K562 (cell line): ENCODE measurements around the gene TMEM135. TPM values are rescaled to one million over a fixed set of nuclear protein-coding genes. Genes with fewer than 3 reads are reported as not detected.

Source experiments
- ATAC-seq: fragments of 200-7000 bp; cut with Tn5 transposase; 3 replicates; pipeline ENCODE4 v1.9.1; 2020; ENCODE audit warnings: moderate library complexity
- BruUV-seq: library from RNA; stranded (reverse); fragments of 400-500 nt; replicated peaks from 2 replicates; lab custom pipeline; 2021; lab: Mats Ljungman, UMichigan
- CTCF ChIA-PET: fragments of 300-600 bp; formaldehyde crosslinking; extraction: SDS; loops from one replicate; lab custom pipeline; 2021; ENCODE audit warnings: low intra/inter-chr PET ratio; lab: Yijun Ruan, JAX
- POLR2A ChIA-PET: fragments of 300-600, 350-650 bp; sonication (Branson Sonifier 250); formaldehyde crosslinking; extraction: SDS; loops from one replicate; lab custom pipeline; 2021; ENCODE audit warnings: antibody characterized with exemption, inconsistent platforms; lab: Yijun Ruan, JAX
- DNase-seq, 4 experiments: peaks; one replicate each; pipeline versions ENCODE4 v3.0.0 to v3.0.0-alpha.2; 2011 to 2018; ENCODE audit warnings: low spot score in 3 of 4, mixed read lengths in 3 of 4; ENCODE audit errors: extremely low read depth in 1 of 4
- FAIRE-seq: peaks from 2 replicates; lab custom pipeline; 2011; peaks lifted over from hg19 to GRCh38; lab: Jason Lieb, UNC
- H2AFZ ChIP-seq: 2 replicates; pipeline ENCODE4 v1.6.0; 2011; ENCODE audit warnings: low read depth, low read length, control low read depth, inconsistent platforms
- H3K27ac ChIP-seq: fragments of 200-600 bp; 3 replicates; pipeline ENCODE4 v1.8.0; 2011; ENCODE audit warnings: low read depth, mild to moderate bottlenecking, control low read depth, inconsistent platforms, low read length, moderate library complexity, mixed read lengths; ENCODE audit errors: extremely low read depth
- H3K27me3 ChIP-seq, 2 experiments: fragments of 300-600 bp in 1 of 2; 2 replicates in 1 of 2; 3 replicates in 1 of 2; pipeline versions ENCODE4 v1.6.0 to v1.8.0; 2011; ENCODE audit warnings: inconsistent platforms in 2 of 2, low read length in 2 of 2, mild to moderate bottlenecking in 1 of 2, mixed read lengths in 1 of 2, moderate library complexity in 1 of 2; ENCODE audit not compliant: control insufficient read depth in 2 of 2, insufficient read depth in 2 of 2
- H3K36me3 ChIP-seq: fragments of 300-600 bp; 3 replicates; pipeline ENCODE4 v1.8.0; 2011; ENCODE audit warnings: mild to moderate bottlenecking, low read length, inconsistent platforms; ENCODE audit not compliant: control insufficient read depth, insufficient read depth
- H3K4me1 ChIP-seq, 2 experiments: fragments of 200-600 bp in 1 of 2; replicated peaks in 1 of 2; 2 replicates in 1 of 2; 3 replicates in 1 of 2; pipeline versions ENCODE4 v1.5.1 to v1.8.0; 2011; ENCODE audit warnings: inconsistent platforms in 2 of 2, low read length in 2 of 2, mild to moderate bottlenecking in 1 of 2, mixed read lengths in 1 of 2, moderate library complexity in 1 of 2; ENCODE audit not compliant: control insufficient read depth in 2 of 2, insufficient read depth in 2 of 2
- H3K4me2 ChIP-seq: 2 replicates; pipeline ENCODE4 v1.6.1; 2011; ENCODE audit warnings: low read length, control low read depth, inconsistent platforms, mixed read lengths; ENCODE audit not compliant: insufficient read depth
- H3K4me3 ChIP-seq: fragments of 200-600 bp; sonication (generic), shearing (Covaris generic); 2 replicates; pipeline ENCODE4 v1.5.1; 2016; ENCODE audit warnings: control low read depth, inconsistent platforms
- H3K79me2 ChIP-seq: fragments of 200-600 bp; 3 replicates; pipeline ENCODE4 v1.8.0; 2011; ENCODE audit warnings: low read length, inconsistent platforms; ENCODE audit not compliant: control insufficient read depth, insufficient read depth
- H3K9ac ChIP-seq, 2 experiments: 2 replicates each; pipeline versions ENCODE4 v1.6.0 to v1.6.1; 2011; ENCODE audit warnings: low read depth in 2 of 2, low read length in 2 of 2, control low read depth in 1 of 2, inconsistent platforms in 1 of 2, mild to moderate bottlenecking in 1 of 2, mixed read lengths in 1 of 2; ENCODE audit not compliant: insufficient read depth in 1 of 2
- H3K9me1 ChIP-seq: one replicate; pipeline ENCODE4 v1.6.0; 2011; ENCODE audit warnings: inconsistent platforms, mild to moderate bottlenecking, low read length, moderate library complexity; ENCODE audit not compliant: control insufficient read depth, insufficient read depth
- H3K9me3 ChIP-seq: replicated peaks from 2 replicates; pipeline ENCODE4 v1.5.1; 2011; ENCODE audit warnings: low read depth, low read length, inconsistent platforms; ENCODE audit not compliant: control insufficient read depth, insufficient read depth
- H4K20me1 ChIP-seq: replicated peaks from 2 replicates; pipeline ENCODE4 v1.6.1; 2011; ENCODE audit warnings: low read length, inconsistent platforms, mixed read lengths; ENCODE audit not compliant: control insufficient read depth, insufficient read depth
- ARNT ChIP-seq, 2 experiments: fragments of 450-650 bp; IDR thresholded peaks; 2 replicates each; pipeline ENCODE4 v1.6.1; 2016; ENCODE audit warnings: mild to moderate bottlenecking in 1 of 2
- C11orf30 ChIP-seq: fragments of 450-650 bp; IDR thresholded peaks from 2 replicates; pipeline ENCODE4 v1.6.1; 2016; ENCODE audit warnings: low read depth, mild to moderate bottlenecking
- CBX5 ChIP-seq: IDR thresholded peaks from 2 replicates; pipeline ENCODE4 v1.6.1; 2014; ENCODE audit warnings: low read depth, borderline replicate concordance
- CREM ChIP-seq: IDR thresholded peaks from 2 replicates; pipeline ENCODE4 v1.6.1; 2014; ENCODE audit warnings: antibody characterized with exemption, low read depth
- E2F6 ChIP-seq, 2 experiments: IDR thresholded peaks; 2 replicates each; pipeline ENCODE4 v1.6.1; 2011; ENCODE audit warnings: borderline replicate concordance in 1 of 2, control low read depth in 1 of 2, low read depth in 1 of 2, low read length in 1 of 2, mild to moderate bottlenecking in 1 of 2, mixed read lengths in 1 of 2, moderate library complexity in 1 of 2; ENCODE audit not compliant: insufficient read depth in 1 of 2, insufficient read length in 1 of 2, poor library complexity in 1 of 2, severe bottlenecking in 1 of 2; ENCODE audit errors: extremely low read depth in 1 of 2
- ELF4 ChIP-seq: fragments of 450-650 bp; formaldehyde crosslinking; IDR thresholded peaks from 2 replicates; pipeline ENCODE4 v1.4.0; 2022; ENCODE audit warnings: missing genetic modification characterization
- HNRNPL ChIP-seq: fragments of 200-400 bp; formaldehyde crosslinking; IDR thresholded peaks from 2 replicates; pipeline ENCODE4 v1.6.1; 2017; ENCODE audit warnings: low read depth, mild to moderate bottlenecking, low read length
- IRF2 ChIP-seq: sonication (generic); formaldehyde crosslinking; IDR thresholded peaks from 2 replicates; pipeline ENCODE4 v1.8.1; 2022; ENCODE audit warnings: mild to moderate bottlenecking, missing genetic modification reagents
- NFRKB ChIP-seq: fragments of 450-650 bp; IDR thresholded peaks from 2 replicates; pipeline ENCODE4 v1.6.1; 2016; ENCODE audit warnings: low read depth
- RBBP5 ChIP-seq: fragments of 200-600 bp; sonication (generic); IDR thresholded peaks from 2 replicates; pipeline ENCODE4 v1.6.1; 2012; ENCODE audit warnings: borderline replicate concordance, mild to moderate bottlenecking, low read length, control low read depth, inconsistent platforms; ENCODE audit not compliant: insufficient read depth, poor library complexity, severe bottlenecking
- ZFP36 ChIP-seq: fragments of 150-350 bp; IDR thresholded peaks from 2 replicates; pipeline ENCODE4 v1.6.1; 2018; ENCODE audit warnings: low read length, low read depth; ENCODE audit not compliant: partially characterized antibody
- ZNF584 ChIP-seq: fragments of 200-800 bp; sonication (Bioruptor generic); IDR thresholded peaks from 2 replicates; pipeline ENCODE4 v1.6.1; 2016; ENCODE audit warnings: low read depth, mild to moderate bottlenecking, missing genetic modification characterization, missing compliant biosample characterization
- ZNF695 ChIP-seq: fragments of 450-650 bp; formaldehyde crosslinking; IDR thresholded peaks from 2 replicates; pipeline ENCODE4 v1.4.0; 2020; ENCODE audit warnings: mild to moderate bottlenecking, moderate library complexity
- ZNF717 ChIP-seq: fragments of 250-450 bp; sonication (Bioruptor Pico); IDR thresholded peaks from 2 replicates; pipeline ENCODE4 v1.5.0; 2021
- ZZZ3 ChIP-seq: fragments of 450-650 bp; IDR thresholded peaks from 2 replicates; pipeline ENCODE4 v1.6.1; 2016; ENCODE audit warnings: antibody characterized with exemption, mild to moderate bottlenecking, moderate library complexity
- WGBS: fragments of 100-300 bp; shearing (Covaris generic); methylation state at CpG from one replicate; pipeline ENCODE4 v1.1.6; 2016; ENCODE audit warnings: low coverage, mixed read lengths; ENCODE audit not compliant: insufficient coverage; ENCODE audit errors: missing lambda C conversion rate; 5-methylcytosine and 5-hydroxymethylcytosine counted together
- in situ Hi-C: fragments of 300-500 bp; cut with MboI; formaldehyde crosslinking; loops from 4 replicates; pipeline ENCODE4 v1.15.0; 2018; ENCODE audit warnings: inconsistent platforms, mixed read lengths
- intact Hi-C: fragments of 100-400 bp; cut with micrococcal nuclease; formaldehyde crosslinking; loops from 2 replicates; pipeline ENCODE4 v1.14.2; 2022
- polyA plus RNA-seq, 8 experiments: library from polyadenylated mRNA; depleted of rRNA in 4 of 8; stranded (reverse) in 5 of 8; unstranded in 3 of 8; fragments of >200 nt; fragmentation: Nextera tagmentation in 2 of 8; fragmentation: Illumina TruSeq in 1 of 8; extraction: Ambion mirVana in 2 of 8; extraction: Trizol in 1 of 8; gene quantifications; 2 replicates each; pipeline versions ENCODE4 v1.2.1 to v1.2.3, GENCODE V29; 2011 to 2014; ENCODE audit warnings: inconsistent platforms in 1 of 8, missing spikeins in 1 of 8
- total RNA-seq, 7 experiments: library from RNA; depleted of rRNA in 6 of 7; stranded (reverse); fragments of >200 nt in 6 of 7; fragmentation: Illumina TruSeq in 2 of 7; extraction: Trizol in 2 of 7; gene quantifications; 2 replicates each; pipeline versions ENCODE4 v1.2.1 to v1.2.3, GENCODE V29; 2011 to 2021; ENCODE audit warnings: low replicate concordance in 1 of 7

TMEM135 gene
- total and polyA plus RNA-seq, 9 of the 15 experiments (the other 6 are each of a cell fraction or from before 2014, with no cell fraction given) = 17.3 to 53.6 (median 24.9) TPM

- no peak for FAIRE-seq
- intact Hi-C loops (no loop called here), in situ Hi-C loops (no loop called here)
Measured at GRCh38 chr11:87056091-87056490, 18.4 kb downstream of the TMEM135 start.

GRCh38 chr11:87057749-87058148 lies 20.0 kb downstream of the TMEM135 start:
- no TSS peak for BruUV-seq

More at GRCh38 chr11:87056091-87056490, 18.4 kb downstream of the TMEM135 start:
- 91% methylated on average over 3 of the region's 3 CpGs for WGBS
- Histone ChIP-seq H3K9me1 (no peaks in the 10 kb centered on the region), H3K4me2 (no peak overlapping the region), H3K79me2 (peaks cover 32% of the 10 kb centered on the region), H2AFZ (no peak overlapping the region), H3K9me3 (no peaks in the 10 kb centered on the region), H3K4me3 (no peak overlapping the region), H3K36me3 (peaks cover 4% of the 10 kb centered on the region; the same call in 1 of the 3 replicates), H3K27ac (no peak overlapping the region), H4K20me1 (no peaks in the 10 kb centered on the region), H3K9ac (no peak overlapping the region), H3K27me3 (no peaks in the 10 kb centered on the region), H3K4me1 (no peaks in the 10 kb centered on the region; a peak in 1 of 5 replicates)
- TF ChIP-seq ZFP36 (no peak), ZNF717 (CRISPR knock-in tag) (no peak), CREM (no peak), ARNT (IDR thresholded peaks at IDR 0.05) (no peak), C11orf30 (no peak), E2F6 (IDR thresholded peaks at IDR 0.05; ENCODE audit: borderline replicate concordance in 1 of 2, extremely low read depth in 1 of 2, insufficient read depth in 1 of 2, insufficient read length in 1 of 2, low read depth in 1 of 2, low read length in 1 of 2, poor library complexity in 1 of 2, severe bottlenecking in 1 of 2) (no peak), NFRKB (no peak)
- ATAC-seq = no peak
- CTCF ChIA-PET = no interaction called here
- no TSS peak for BruUV-seq
- POLR2A ChIA-PET = no interaction called here
- no peak for DNase-seq

More at GRCh38 chr11:87057749-87058148, 20.0 kb downstream of the TMEM135 start:
- H3K9me1 ChIP-seq = no peaks in the 10 kb centered on the region
- FAIRE-seq = no peak
- DNase-seq = no peak
- H3K36me3 ChIP-seq = peaks cover 4% of the 10 kb centered on the region; the same call in 1 of the 3 replicates
- no peaks in the 10 kb centered on the region for H4K20me1 ChIP-seq
- peak; percentile 38; the same call in 2 of the 3 replicates for ATAC-seq
- H2AFZ ChIP-seq = no peak overlapping the region
- H3K27ac ChIP-seq = no peak overlapping the region
- intact Hi-C loops (no loop called here), in situ Hi-C loops (no loop called here)
- peaks cover 38% of the 10 kb centered on the region for H3K79me2 ChIP-seq
- H3K4me2 ChIP-seq = no peak overlapping the region
- POLR2A ChIA-PET = no interaction called here
- CTCF ChIA-PET = interaction anchor here (0.7 kb wide), 1 partner anchor 1309 kb away, joined by 4 read pairs; no protein-coding TSS in a partner anchor
- H3K9me3 ChIP-seq = no peaks in the 10 kb centered on the region
- H3K27me3 ChIP-seq = no peaks in the 10 kb centered on the region
- TF ChIP-seq CBX5 (no peak), ZZZ3 (no peak), HNRNPL (no peak), IRF2 (CRISPR knock-in tag) (no peak), ZNF584 (CRISPR knock-in tag) (no peak), ZNF695 (no peak), RBBP5 (no peak), ELF4 (CRISPR knock-in tag) (no peak)
- no peaks in the 10 kb centered on the region; a peak in 1 of 5 replicates for H3K4me1 ChIP-seq
- no peak overlapping the region for H3K4me3 ChIP-seq
- H3K9ac ChIP-seq = no peak overlapping the region
